H9 (cell line): ENCODE data around the gene ACOT7. TPM values are rescaled to one million over a fixed set of nuclear protein-coding genes. Genes with fewer than 3 reads are reported as not detected.
A peak's percentile ranks its signal among the peaks of the same experiment; 100 is the strongest.

Source experiments
- DNase-seq: peaks from one replicate; pipeline ENCODE4 v3.0.0-alpha.2; 2017
- H2AFZ ChIP-seq: one replicate; pipeline ENCODE4 v1.6.1; 2013; ENCODE audit warnings: mild to moderate bottlenecking, low read length, control low read depth, moderate library complexity
- H2AK5ac ChIP-seq: 2 replicates; pipeline ENCODE4 v1.6.1; 2013; ENCODE audit warnings: low read length, control low read depth, mixed read lengths; ENCODE audit not compliant: insufficient read length
- H2BK120ac ChIP-seq: one replicate; pipeline ENCODE4 v1.6.1; 2013; ENCODE audit warnings: low read depth, mild to moderate bottlenecking, low read length, control low read depth, inconsistent platforms; ENCODE audit not compliant: poor library complexity, severe bottlenecking
- H2BK12ac ChIP-seq: 2 replicates; pipeline ENCODE4 v1.6.1; 2013; ENCODE audit warnings: low read length, control low read depth, mixed read lengths, low read depth; ENCODE audit not compliant: insufficient read length
- H2BK15ac ChIP-seq: 2 replicates; pipeline ENCODE4 v1.6.1; 2013; ENCODE audit warnings: low read depth, low read length, control low read depth
- H2BK20ac ChIP-seq: one replicate; pipeline ENCODE4 v1.6.1; 2013; ENCODE audit warnings: low read depth, mild to moderate bottlenecking, low read length, control low read depth, inconsistent platforms; ENCODE audit not compliant: poor library complexity, severe bottlenecking
- H2BK5ac ChIP-seq: 2 replicates; pipeline ENCODE4 v1.6.1; 2013; ENCODE audit warnings: low read length, control low read depth, mixed read lengths; ENCODE audit not compliant: insufficient read length
- H3K14ac ChIP-seq: 2 replicates; pipeline ENCODE4 v1.6.1; 2013; ENCODE audit warnings: low read length, control low read depth; ENCODE audit not compliant: insufficient read depth
- H3K18ac ChIP-seq: 2 replicates; pipeline ENCODE4 v1.6.1; 2013; ENCODE audit warnings: low read depth, mild to moderate bottlenecking, mixed read lengths, low read length, control low read depth; ENCODE audit not compliant: insufficient read length
- H3K23ac ChIP-seq: 2 replicates; pipeline ENCODE4 v1.6.1; 2013; ENCODE audit warnings: low read length, control low read depth, mixed read lengths, low read depth; ENCODE audit not compliant: insufficient read length
- H3K23me2 ChIP-seq: 2 replicates; pipeline ENCODE4 v1.6.1; 2013; ENCODE audit warnings: low read depth, mild to moderate bottlenecking, mixed read lengths, low read length, control low read depth; ENCODE audit not compliant: insufficient read length, poor library complexity, severe bottlenecking
- H3K27ac ChIP-seq: 2 replicates; pipeline ENCODE4 v1.5.1; 2013; ENCODE audit warnings: low read length, control low read depth, mixed read lengths, low read depth; ENCODE audit not compliant: insufficient read length
- H3K27me3 ChIP-seq: 2 replicates; pipeline ENCODE4 v1.6.1; 2013; ENCODE audit warnings: low read length, control low read depth, inconsistent platforms; ENCODE audit not compliant: insufficient read depth
- H3K4ac ChIP-seq: 2 replicates; pipeline ENCODE4 v1.6.1; 2013; ENCODE audit warnings: low read depth, mild to moderate bottlenecking, control low read depth, inconsistent platforms, low read length, moderate library complexity
- H3K4me1 ChIP-seq: 2 replicates; pipeline ENCODE4 v1.6.1; 2013; ENCODE audit warnings: low read length, control low read depth, inconsistent platforms; ENCODE audit not compliant: insufficient read depth
- H3K4me2 ChIP-seq: 2 replicates; pipeline ENCODE4 v1.6.1; 2013; ENCODE audit warnings: low read length, control low read depth, mixed read lengths; ENCODE audit not compliant: insufficient read length, insufficient read depth
- H3K56ac ChIP-seq: 2 replicates; pipeline ENCODE4 v1.6.1; 2013; ENCODE audit warnings: low read depth, mild to moderate bottlenecking, mixed read lengths, low read length, control low read depth; ENCODE audit not compliant: insufficient read length
- H3K79me1 ChIP-seq: 2 replicates; pipeline ENCODE4 v1.6.1; 2013; ENCODE audit warnings: low read depth, mild to moderate bottlenecking, moderate library complexity, low read length, control low read depth, inconsistent platforms; ENCODE audit not compliant: insufficient read depth, poor library complexity, severe bottlenecking
- H3K79me2 ChIP-seq: 2 replicates; pipeline ENCODE4 v1.6.1; 2013; ENCODE audit warnings: low read length, control low read depth, inconsistent platforms; ENCODE audit not compliant: insufficient read depth
- H3K9ac ChIP-seq: 2 replicates; pipeline ENCODE4 v1.6.1; 2013; ENCODE audit warnings: low read length, control low read depth, mixed read lengths; ENCODE audit not compliant: insufficient read length; ENCODE audit errors: extremely low read depth
- H3K9me3 ChIP-seq: one replicate; pipeline ENCODE4 v1.6.1; 2013; ENCODE audit warnings: low read depth, low read length, inconsistent platforms; ENCODE audit not compliant: control insufficient read depth
- H3T11ph ChIP-seq: one replicate; pipeline ENCODE4 v1.6.1; 2013; ENCODE audit warnings: mild to moderate bottlenecking, low read length, control low read depth, inconsistent platforms
- H4K20me1 ChIP-seq: one replicate; pipeline ENCODE4 v1.6.1; 2013; ENCODE audit not compliant: control insufficient read depth, insufficient read length, insufficient read depth
- H4K5ac ChIP-seq: 2 replicates; pipeline ENCODE4 v1.6.1; 2013; ENCODE audit warnings: low read depth, mild to moderate bottlenecking, mixed read lengths, low read length, control low read depth; ENCODE audit not compliant: insufficient read length
- H4K8ac ChIP-seq: replicated peaks from 2 replicates; pipeline ENCODE4 v1.6.1; 2013; ENCODE audit warnings: low read length, control low read depth, mixed read lengths, low read depth; ENCODE audit not compliant: insufficient read length
- H4K91ac ChIP-seq: 2 replicates; pipeline ENCODE4 v1.6.1; 2013; ENCODE audit warnings: low read depth, mild to moderate bottlenecking, moderate library complexity, mixed read lengths, low read length, control low read depth; ENCODE audit not compliant: insufficient read length
- H3K27ac Mint-ChIP-seq, 3 experiments: 2 replicates in 2 of 3; 3 replicates in 1 of 3; pipeline ENCODE4 v1.8.0; 2020 to 2021; ENCODE audit warnings: mixed read lengths in 3 of 3, mild to moderate bottlenecking in 1 of 3, moderate library complexity in 1 of 3
- H3K27me3 Mint-ChIP-seq: 2 replicates; pipeline ENCODE4 v1.8.0; 2021; ENCODE audit warnings: low read depth, mild to moderate bottlenecking, moderate library complexity, mixed read lengths
- H3K36me3 Mint-ChIP-seq, 3 experiments: 2 replicates in 2 of 3; 3 replicates in 1 of 3; pipeline ENCODE4 v1.8.0; 2020 to 2021; ENCODE audit warnings: low read depth in 3 of 3, mixed read lengths in 3 of 3; ENCODE audit not compliant: insufficient read depth in 1 of 3
- H3K4me1 Mint-ChIP-seq, 2 experiments: 2 replicates each; pipeline ENCODE4 v1.8.0; 2020; ENCODE audit warnings: mixed read lengths in 2 of 2
- H3K4me3 Mint-ChIP-seq, 2 experiments: 2 replicates in 1 of 2; 3 replicates in 1 of 2; pipeline ENCODE4 v1.8.0; 2020 to 2021; ENCODE audit warnings: mild to moderate bottlenecking in 2 of 2, mixed read lengths in 2 of 2, moderate library complexity in 1 of 2
- H3K9me3 Mint-ChIP-seq, 2 experiments: 2 replicates in 1 of 2; 3 replicates in 1 of 2; pipeline ENCODE4 v1.8.0; 2020; ENCODE audit warnings: mild to moderate bottlenecking in 2 of 2, mixed read lengths in 2 of 2, moderate library complexity in 1 of 2
- WGBS: extraction: QIAGEN DNeasy Blood & Tissue Kit; methylation state at CpG from one replicate; pipeline ENCODE4 v1.1.7; 2013; ENCODE audit warnings: missing lambda C conversion rate, low lambda C conversion rate, mixed read lengths; ENCODE audit not compliant: insufficient read length; ENCODE audit errors: extremely low coverage; 5-methylcytosine and 5-hydroxymethylcytosine counted together
- total RNA-seq: library from RNA; stranded (reverse); gene quantifications from 2 replicates; pipeline ENCODE4 v1.2.1, GENCODE V29; 2021
- TF ChIP-seq, protein P1 (sequence below): fragments of 200-600 bp; sonication (generic); conservative IDR thresholded peaks from 3 replicates; pipeline ENCODE4 v1.8.0; 2021; ENCODE audit warnings: antibody characterized with exemption, mild to moderate bottlenecking

Gene ACOT7
- total RNA-seq, 1 experiment from 2014 or later = 87.4 TPM

DNA sequence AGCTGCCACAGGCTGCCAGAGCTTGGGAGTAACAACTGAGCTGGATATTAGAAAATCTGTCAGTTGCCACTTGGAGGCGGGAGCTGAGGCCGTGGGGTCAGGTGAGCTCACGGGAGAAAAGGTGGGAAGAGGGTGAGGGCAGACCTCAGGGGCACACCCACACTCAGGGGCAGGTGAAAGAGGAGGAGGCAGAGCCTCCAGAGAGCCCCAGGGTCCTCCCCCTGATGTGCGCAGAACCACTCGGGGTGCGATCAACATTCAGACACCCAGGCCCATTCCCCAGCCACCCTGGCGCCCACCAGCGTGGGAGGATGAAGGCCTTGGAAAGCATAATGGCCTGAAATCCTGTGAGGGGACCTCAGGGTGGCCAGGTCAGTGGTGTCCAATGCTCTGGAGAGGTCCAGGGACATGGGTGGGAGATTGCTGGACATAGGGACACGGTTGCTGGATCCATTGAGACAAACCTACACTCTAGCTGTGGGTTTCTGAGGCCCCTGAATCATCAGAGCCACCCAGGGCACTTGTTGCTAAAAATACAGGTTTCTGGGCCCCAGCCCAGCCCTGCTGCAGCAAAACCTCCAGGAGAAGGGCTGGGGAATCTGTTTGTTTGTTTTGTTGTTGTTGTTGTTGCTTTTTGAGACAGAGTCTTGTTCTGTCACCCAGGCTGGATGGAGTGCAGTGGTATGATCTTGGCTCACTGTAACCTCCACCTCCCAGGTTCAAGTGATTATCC is 83.3 kb downstream of the ACOT7 start:
- Histone ChIP-seq H3K79me1 (no peaks in the 10 kb centered on the region), H3K14ac (no peak overlapping the region), H3K4me1 (no peaks in the 10 kb centered on the region), H2AK5ac (no peak overlapping the region), H2BK12ac (no peak overlapping the region), H3K9me3 (no peaks in the 10 kb centered on the region), H4K8ac (no peak overlapping the region), H3K23ac (no peak overlapping the region), H3K4ac (no peak overlapping the region), H3K56ac (no peak overlapping the region), H3K27me3 (no peaks in the 10 kb centered on the region), H3K18ac (no peak overlapping the region), H2AFZ (no peak overlapping the region), H4K5ac (no peak overlapping the region), H3K23me2 (no peaks in the 10 kb centered on the region), H3T11ph (no peak overlapping the region), H2BK5ac (no peak overlapping the region), H2BK15ac (no peak overlapping the region), H2BK20ac (no peak overlapping the region), H3K4me2 (no peak overlapping the region), H3K27ac (no peak overlapping the region), H3K79me2 (no peaks in the 10 kb centered on the region; the same call in 1 of the 2 replicates), H2BK120ac (no peak overlapping the region), H3K9ac (no peak overlapping the region), H4K20me1 (no peaks in the 10 kb centered on the region), H4K91ac (no peak overlapping the region)
- Mint-ChIP-seq H3K9me3 (peaks cover 25 to 28% of the 10 kb centered on the region in 2 experiments), H3K4me3 (no peak overlapping the region), H3K4me1 (no peaks in the 10 kb centered on the region), H3K36me3 (peaks cover 45 to 51% (median 50%) of the 10 kb centered on the region in 3 experiments), H3K27ac (peak overlapping the region in 1 of 3 experiments; percentile 8; a peak in 2 of 7 replicates), H3K27me3 (no peaks in the 10 kb centered on the region)
- TF ChIP-seq, protein P1, sequence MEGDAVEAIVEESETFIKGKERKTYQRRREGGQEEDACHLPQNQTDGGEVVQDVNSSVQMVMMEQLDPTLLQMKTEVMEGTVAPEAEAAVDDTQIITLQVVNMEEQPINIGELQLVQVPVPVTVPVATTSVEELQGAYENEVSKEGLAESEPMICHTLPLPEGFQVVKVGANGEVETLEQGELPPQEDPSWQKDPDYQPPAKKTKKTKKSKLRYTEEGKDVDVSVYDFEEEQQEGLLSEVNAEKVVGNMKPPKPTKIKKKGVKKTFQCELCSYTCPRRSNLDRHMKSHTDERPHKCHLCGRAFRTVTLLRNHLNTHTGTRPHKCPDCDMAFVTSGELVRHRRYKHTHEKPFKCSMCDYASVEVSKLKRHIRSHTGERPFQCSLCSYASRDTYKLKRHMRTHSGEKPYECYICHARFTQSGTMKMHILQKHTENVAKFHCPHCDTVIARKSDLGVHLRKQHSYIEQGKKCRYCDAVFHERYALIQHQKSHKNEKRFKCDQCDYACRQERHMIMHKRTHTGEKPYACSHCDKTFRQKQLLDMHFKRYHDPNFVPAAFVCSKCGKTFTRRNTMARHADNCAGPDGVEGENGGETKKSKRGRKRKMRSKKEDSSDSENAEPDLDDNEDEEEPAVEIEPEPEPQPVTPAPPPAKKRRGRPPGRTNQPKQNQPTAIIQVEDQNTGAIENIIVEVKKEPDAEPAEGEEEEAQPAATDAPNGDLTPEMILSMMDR = no peak
- no CpG with 5 or more reads among the region's 9 CpGs for WGBS
- DNase-seq = no peak
